PC-9 (cell line): ENCODE measurements around the gene IQCF2.

Source experiments
- EZH2 ChIP-seq: fragments of 200-600 bp; sonication (generic); IDR thresholded peaks from 2 replicates; pipeline ENCODE4 v1.8.0; 2017; ENCODE audit warnings: antibody characterized with exemption, low read depth
- TF ChIP-seq, protein P1 (sequence below): fragments of 200-600 bp; sonication (generic); conservative IDR thresholded peaks from 2 replicates; pipeline ENCODE4 v1.6.1; 2017; ENCODE audit warnings: mixed run types, antibody characterized with exemption, mild to moderate bottlenecking, moderate library complexity

DNA sequence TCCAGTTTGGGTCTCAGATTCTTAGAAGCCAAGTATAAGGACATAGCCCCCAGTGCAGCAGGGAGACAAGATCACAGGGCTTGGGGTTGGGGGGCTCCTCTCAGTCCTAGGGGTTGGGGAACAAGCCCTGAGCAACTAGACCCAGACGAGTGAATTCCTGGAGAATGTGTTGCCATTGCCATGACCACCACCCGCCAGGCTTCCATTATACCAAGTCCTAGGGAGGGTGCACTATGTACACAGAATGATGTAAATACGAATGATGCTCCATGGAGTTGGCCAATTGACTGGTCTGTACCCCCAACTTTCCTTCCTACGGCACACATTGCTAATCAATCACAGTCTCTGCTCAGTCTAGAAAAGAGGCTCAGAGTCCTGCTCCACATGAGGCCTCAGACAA is 33.0 kb downstream of the IQCF2 start:
- TF ChIP-seq, protein P1, sequence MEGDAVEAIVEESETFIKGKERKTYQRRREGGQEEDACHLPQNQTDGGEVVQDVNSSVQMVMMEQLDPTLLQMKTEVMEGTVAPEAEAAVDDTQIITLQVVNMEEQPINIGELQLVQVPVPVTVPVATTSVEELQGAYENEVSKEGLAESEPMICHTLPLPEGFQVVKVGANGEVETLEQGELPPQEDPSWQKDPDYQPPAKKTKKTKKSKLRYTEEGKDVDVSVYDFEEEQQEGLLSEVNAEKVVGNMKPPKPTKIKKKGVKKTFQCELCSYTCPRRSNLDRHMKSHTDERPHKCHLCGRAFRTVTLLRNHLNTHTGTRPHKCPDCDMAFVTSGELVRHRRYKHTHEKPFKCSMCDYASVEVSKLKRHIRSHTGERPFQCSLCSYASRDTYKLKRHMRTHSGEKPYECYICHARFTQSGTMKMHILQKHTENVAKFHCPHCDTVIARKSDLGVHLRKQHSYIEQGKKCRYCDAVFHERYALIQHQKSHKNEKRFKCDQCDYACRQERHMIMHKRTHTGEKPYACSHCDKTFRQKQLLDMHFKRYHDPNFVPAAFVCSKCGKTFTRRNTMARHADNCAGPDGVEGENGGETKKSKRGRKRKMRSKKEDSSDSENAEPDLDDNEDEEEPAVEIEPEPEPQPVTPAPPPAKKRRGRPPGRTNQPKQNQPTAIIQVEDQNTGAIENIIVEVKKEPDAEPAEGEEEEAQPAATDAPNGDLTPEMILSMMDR = no peak
- no peak for TF ChIP-seq EZH2
